HG02571 (cell line): Measurements from ENCODE around the gene ARFGEF2.
A peak's percentile ranks its signal among the peaks of the same experiment; 100 is the strongest.
"Not testable (repeated sequence)": the region's sequence is repeated elsewhere in the genome, so short reads cannot be mapped to it uniquely, and the experiment has no call there.

ENCODE experiments used
- ATAC-seq: cut with Tn5 transposase; IDR thresholded peaks from one replicate; pipeline ENCODE4 v1.9.1; 2021; ENCODE audit warnings: mild to moderate bottlenecking, moderate library complexity; ENCODE audit not compliant: unreplicated experiment

Gene ARFGEF2

GRCh38 chr20:48921168-48921882 lies at the start of gene ARFGEF2:
Gene ARFGEF2 (plus strand): TSS chr20:48921711. CDS start chr20:48921890, 179 bp downstream.
- peak; percentile 77 for ATAC-seq

GRCh38 chr20:48875233-48875913 lies 46.1 kb upstream of the ARFGEF2 start:
- no peak for ATAC-seq

- no peak for ATAC-seq
Measured at GRCh38 chr20:48875914-48876240, 45.6 kb upstream of the ARFGEF2 start.

GRCh38 chr20:48877304-48877703 lies 44.2 kb upstream of the ARFGEF2 start:
- no peak for ATAC-seq

- no peak for ATAC-seq
Measured at GRCh38 chr20:48878534-48879248, 42.8 kb upstream of the ARFGEF2 start.

- ATAC-seq, result no peak
Measured at GRCh38 chr20:48879612-48880245, 41.8 kb upstream of the ARFGEF2 start.

GRCh38 chr20:48880331-48880730 lies 41.2 kb upstream of the ARFGEF2 start:
- ATAC-seq, result no peak

- no peak for ATAC-seq
Measured at GRCh38 chr20:48880981-48881657, 40.4 kb upstream of the ARFGEF2 start.

- no peak for ATAC-seq
Measured at GRCh38 chr20:48885237-48885636, 36.3 kb upstream of the ARFGEF2 start.

GRCh38 chr20:48886194-48886593 lies 35.3 kb upstream of the ARFGEF2 start:
- ATAC-seq, result no peak

- ATAC-seq, result no peak
Measured at GRCh38 chr20:48886811-48887210, 34.7 kb upstream of the ARFGEF2 start.

GRCh38 chr20:48888517-48888916 lies 33.0 kb upstream of the ARFGEF2 start:
- not testable (repeated sequence) for ATAC-seq

GRCh38 chr20:48889140-48889790 lies 32.2 kb upstream of the ARFGEF2 start:
- no peak for ATAC-seq

GRCh38 chr20:48891235-48892048 lies 30.1 kb upstream of the ARFGEF2 start:
- ATAC-seq, result no peak

- no peak for ATAC-seq
Measured at GRCh38 chr20:48892049-48892470, 29.5 kb upstream of the ARFGEF2 start.

- no peak for ATAC-seq
Measured at GRCh38 chr20:48892891-48893290, 28.6 kb upstream of the ARFGEF2 start.

- no peak for ATAC-seq
Measured at GRCh38 chr20:48893374-48893773, 28.1 kb upstream of the ARFGEF2 start.

- no peak for ATAC-seq
Measured at GRCh38 chr20:48897305-48898010, 24.1 kb upstream of the ARFGEF2 start.

GRCh38 chr20:48898210-48898609 lies 23.3 kb upstream of the ARFGEF2 start:
- no peak for ATAC-seq
